ENCODE measurements around the gene MIB2.

GRCh38 chr1:1629430-1630190 lies 14.3 kb downstream of the MIB2 start:
- no peak for TF ChIP-seq CTCF (IDR thresholded peaks at IDR 0.05)
- TF ChIP-seq EZH2 (IDR thresholded peaks at IDR 0.05) = no peak
- no peak for TF ChIP-seq EZH2phosphoT487 (IDR thresholded peaks at IDR 0.05)

All from neural progenitor cell (in vitro differentiated cells).